Inferior parietal cortex (tissue), 1 donor: ENCODE measurements around the gene SPAG4.
A peak's percentile ranks its signal among the peaks of the same experiment; 100 is the strongest.

Experiments used
- DNase-seq: peaks from one replicate; pipeline ENCODE4 v3.0.0-alpha.2; 2016; ENCODE audit errors: extremely low spot score

Gene SPAG4

DNA sequence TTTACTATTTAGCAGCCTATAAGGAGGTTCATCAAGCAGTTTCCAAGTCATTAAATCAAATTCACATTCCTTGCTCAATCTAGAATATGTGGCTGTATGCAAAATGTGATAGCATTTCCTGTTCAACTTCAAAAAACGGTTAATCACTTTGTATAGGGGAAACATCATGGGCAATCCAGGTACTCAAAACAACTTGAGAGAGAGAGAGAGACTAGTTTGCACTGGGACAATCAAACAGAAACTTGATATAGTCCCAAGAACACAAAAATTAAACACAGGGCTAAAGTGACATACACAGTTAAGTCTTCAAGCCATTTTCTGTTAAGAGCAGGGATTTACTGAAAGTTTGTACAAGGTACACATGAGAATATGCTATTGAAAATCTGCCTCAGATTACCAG, 41.6 kb downstream of the SPAG4 start:
- DNase-seq, result no peak

DNA sequence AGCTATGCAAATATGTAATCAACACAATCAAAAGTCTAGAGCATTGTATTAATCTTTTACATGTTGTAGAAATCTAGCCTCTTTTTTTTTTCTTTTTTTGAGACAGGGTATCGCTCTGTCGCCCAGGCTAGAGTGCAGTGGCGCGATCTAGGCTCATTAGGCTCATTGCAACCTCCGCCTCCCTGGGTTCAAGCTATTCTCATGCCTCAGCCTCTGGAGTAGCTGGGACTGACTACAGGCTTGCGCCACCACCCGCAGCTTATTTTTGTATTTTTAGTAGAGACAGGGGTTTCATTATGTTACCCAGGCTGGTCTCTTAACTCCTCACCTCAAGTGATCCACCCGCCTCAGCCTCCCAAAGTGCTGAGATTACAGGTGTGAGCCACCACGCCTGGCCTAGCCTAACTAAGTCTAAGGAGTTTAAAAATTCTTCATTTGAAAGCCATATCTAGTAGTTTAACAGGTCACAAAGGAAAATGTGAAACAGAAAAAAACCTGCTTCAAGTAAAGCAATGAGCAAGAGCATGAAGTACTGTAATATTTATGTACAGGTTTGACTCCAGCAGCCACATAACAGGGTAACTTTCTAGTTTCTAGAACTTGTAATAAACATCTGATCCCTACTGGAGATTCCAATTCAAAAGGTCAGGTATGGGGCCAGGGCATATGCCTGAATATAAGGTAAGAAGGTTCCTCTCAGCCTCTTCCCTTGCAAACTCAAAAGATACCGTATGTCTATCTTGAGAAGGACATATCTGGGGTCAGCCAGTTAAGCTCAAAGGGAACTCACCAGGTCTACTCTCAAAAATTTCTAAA, 44.7 kb downstream of the SPAG4 start:
- DNase-seq, result no peak

DNA sequence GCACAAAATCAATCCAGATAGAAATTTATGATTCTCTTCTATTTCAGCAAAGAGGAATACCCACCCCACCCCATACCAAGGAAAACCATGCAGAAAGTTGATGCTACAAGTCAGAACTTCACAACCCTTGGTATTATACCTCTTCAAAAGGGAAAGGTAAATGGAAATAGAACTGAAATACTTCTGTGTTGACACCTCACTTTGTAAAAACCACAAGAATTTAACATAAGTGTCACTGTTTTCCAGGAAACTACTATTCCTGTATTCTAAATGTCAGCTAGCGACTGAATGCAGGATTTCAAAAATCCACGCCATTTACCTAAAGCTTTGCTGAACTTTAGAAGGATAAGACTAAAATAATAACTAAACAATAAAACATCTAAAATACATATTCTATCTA, 45.4 kb downstream of the SPAG4 start:
- no peak for DNase-seq

DNA sequence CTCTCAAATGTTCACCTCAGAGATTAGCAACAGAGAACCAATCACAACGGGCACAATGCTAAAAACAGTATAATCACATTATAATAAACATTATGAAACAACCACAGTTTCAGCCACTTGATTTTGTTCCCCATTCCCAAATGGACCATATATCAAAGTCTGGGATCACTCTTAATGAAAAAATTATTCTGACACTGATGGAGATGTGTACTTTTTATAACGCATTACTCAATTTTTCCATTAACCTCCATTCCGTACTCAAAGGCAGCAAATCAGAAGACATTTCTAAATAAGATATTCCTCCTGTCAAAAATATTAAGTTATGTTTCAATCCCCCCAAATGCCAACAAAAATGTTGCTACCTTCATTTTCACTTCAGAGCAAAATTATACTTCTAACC, 46.3 kb downstream of the SPAG4 start:
- no peak for DNase-seq

DNA sequence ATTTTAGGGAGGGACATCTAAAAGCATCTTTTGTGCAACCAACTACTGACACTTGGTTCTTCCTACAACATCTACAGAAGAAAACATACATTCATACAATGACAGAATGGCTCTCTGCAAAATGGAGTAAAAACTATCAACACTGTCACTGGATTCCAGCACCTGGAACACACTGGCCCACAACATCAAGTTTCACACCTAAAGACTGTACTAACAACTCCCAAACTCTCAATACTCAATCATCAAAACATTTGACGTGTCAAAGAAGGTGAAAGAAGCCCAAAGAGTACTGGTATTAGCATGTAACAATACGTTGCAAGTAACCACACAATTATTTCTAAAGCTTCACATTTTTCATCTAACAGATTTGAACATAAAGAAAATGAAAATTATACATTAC, 46.9 kb downstream of the SPAG4 start:
- no peak for DNase-seq

- no peak for DNase-seq
These were observed 48.2 kb downstream of the SPAG4 start for GRCh38 chr20:35663516-35664465.

- DNase-seq, result peak; percentile 93
These were observed 49.0 kb downstream of the SPAG4 start, which contains the start of the genes CPNE1 and RBM12 for GRCh38 chr20:35664466-35665206. TSS of gene CPNE1 (minus strand) at chr20:35664900. CDS start at chr20:35632923, 31,977 bp downstream. TSS of gene RBM12 (minus strand) at chr20:35664900. CDS start at chr20:35655322, 9,578 bp downstream.

- no peak for DNase-seq
These were observed 50.3 kb downstream of the SPAG4 start for GRCh38 chr20:35665949-35666288.

DNA sequence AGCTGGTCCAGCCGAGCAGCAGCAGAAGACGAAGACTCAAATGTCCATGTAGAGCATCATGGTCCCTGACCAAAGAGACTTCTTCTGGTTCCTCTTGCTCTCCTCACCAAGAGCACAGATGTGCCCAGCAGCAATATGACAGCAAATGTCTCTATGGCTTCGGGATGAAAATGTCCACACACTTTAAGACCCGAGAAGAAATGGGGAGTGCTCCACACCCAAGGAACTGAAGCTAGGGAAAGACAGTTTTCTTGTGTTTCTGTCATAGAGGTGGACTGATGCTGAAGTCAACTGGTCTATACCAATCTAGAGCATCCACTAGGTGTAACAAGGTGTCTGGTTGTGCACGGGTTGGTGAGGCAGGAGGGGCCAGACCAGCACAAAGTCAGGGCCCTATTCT, 53.6 kb downstream of the SPAG4 start:
- no peak for DNase-seq

DNA sequence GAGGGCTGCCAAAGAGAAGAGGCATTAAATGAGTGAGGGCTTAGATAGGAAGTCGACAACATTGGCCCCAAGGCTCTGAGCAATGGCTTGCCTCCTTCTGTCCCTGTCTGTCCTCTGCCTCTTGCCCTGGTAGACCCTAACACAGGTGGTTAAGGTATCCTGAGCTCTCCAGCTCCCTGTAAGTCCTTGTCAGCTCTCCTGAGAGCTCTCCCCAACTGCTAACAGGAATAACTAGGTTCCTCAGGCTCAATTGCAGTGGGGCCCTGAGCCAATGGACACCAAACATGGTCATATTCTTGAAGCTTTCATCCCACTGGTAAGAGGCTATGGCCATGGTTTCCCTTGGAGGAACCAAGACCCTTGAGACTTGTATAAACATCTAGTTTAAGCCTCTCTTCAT, 54.1 kb downstream of the SPAG4 start:
- no peak for DNase-seq
